NCI-H1105 (cell line): Measurements from ENCODE around the gene MPHOSPH10.
"Not testable (repeated sequence)": the region's sequence is repeated elsewhere in the genome, so short reads cannot be mapped to it uniquely, and the experiment has no call there.

Experiments
- DNase-seq: peaks from one replicate; lab custom pipeline; 2025; lab: John Stamatoyannopoulos, UW

The MPHOSPH10 gene, protein sequence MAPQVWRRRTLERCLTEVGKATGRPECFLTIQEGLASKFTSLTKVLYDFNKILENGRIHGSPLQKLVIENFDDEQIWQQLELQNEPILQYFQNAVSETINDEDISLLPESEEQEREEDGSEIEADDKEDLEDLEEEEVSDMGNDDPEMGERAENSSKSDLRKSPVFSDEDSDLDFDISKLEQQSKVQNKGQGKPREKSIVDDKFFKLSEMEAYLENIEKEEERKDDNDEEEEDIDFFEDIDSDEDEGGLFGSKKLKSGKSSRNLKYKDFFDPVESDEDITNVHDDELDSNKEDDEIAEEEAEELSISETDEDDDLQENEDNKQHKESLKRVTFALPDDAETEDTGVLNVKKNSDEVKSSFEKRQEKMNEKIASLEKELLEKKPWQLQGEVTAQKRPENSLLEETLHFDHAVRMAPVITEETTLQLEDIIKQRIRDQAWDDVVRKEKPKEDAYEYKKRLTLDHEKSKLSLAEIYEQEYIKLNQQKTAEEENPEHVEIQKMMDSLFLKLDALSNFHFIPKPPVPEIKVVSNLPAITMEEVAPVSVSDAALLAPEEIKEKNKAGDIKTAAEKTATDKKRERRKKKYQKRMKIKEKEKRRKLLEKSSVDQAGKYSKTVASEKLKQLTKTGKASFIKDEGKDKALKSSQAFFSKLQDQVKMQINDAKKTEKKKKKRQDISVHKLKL

DNA sequence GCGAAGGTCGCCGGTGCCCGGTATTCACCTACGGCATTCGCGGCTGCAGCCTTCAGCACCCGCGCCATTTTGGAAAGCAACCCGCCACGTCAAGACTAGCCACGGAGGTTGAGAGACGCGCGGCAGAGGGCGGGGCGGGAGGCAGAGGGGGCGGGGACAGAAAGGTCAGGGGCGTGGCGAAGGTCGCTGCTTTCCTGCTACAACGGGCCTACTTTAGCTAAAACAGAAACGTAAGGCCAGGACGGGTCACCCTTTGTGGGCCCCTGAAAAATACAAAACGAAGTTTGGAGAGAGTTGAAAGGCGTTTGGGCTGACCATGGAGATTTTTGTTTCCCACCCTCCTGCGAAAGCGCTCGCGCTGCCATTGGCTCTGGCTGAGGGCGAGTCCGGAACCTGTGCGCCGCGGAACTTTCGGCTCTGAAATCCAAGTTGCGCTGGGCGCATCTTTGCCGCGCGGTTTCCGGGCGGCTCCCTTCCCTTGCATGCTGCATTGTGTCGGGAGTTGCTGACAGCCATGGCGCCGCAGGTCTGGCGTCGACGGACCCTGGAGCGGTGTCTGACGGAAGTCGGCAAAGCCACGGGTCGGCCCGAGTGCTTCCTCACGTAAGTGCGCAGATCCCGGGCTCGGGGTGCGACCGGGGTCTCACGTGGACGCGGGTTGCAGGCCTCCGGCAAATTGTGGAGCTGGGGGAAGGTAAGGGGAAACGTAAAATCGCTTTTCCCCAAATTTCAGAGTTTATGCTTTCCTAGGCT is at the start of gene MPHOSPH10, which contains the start of gene MCEE:
Gene MPHOSPH10 (plus strand): TSS at position 483 of the 753 bp plus-strand sequence. CDS start 32 bp downstream, at position 515.
Gene MCEE (minus strand): TSS at position 78 of the 753 bp plus-strand sequence. CDS start 10 bp downstream, at position 68.
- DNase-seq: peak; percentile 88

DNA sequence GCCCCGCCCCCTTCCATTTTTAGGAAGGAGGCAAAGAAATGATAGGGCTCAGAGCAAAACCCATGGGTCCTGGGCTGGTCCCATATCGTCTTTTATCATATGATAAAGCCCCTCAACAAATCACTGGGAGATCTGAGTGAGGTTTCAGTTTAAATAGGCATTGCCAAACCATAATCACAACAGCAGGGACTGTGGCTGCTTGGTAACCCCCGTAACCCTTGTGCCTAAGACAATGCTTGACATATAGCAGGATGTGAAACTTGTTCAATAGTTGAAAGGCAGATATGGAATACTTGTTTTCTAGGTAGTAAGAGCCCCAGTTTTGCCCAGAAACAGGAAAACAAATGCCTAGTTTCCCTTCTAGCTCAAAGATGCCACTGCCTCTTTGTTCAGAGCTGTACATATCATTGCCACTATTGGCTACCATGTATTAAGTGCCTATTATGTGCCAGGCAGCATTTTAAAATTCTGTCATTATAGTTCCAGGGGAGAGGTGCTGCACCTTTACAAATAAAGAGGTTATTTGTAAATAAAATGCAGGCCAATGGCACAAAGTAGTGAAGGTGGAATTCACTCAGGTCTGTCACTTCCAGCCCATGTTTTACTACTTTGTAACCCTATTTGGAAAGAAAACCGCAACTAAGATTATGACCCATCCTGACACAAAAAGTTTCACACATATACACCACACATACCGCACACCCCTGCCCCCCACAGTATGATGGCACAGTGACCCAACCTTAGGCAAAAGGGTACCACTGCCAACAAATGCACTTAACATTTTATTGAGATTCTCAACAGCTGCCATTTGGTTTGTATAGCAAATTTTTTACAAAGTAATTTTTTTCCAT is 47.8 kb upstream of the MPHOSPH10 start:
- no peak for DNase-seq

DNA sequence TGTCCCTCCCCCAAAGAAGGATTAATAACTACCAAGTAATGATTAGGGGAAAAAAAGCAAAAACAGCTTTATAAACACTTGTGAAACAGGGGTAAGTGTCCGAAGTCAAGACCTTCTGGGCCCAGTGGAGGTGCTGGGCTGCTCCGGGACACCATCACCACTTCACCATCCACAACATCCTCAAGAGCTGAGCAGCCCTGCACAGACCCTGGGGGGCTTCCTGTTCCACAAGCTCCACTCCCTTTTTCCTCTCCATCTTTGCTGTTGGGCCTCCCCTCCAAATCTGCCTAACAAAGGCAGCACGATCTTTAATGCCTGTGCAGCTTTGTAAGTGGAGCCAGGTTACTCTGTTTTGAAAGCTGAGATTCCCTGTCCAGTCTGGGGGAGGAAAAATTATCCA is 47.1 kb upstream of the MPHOSPH10 start:
- not testable (repeated sequence) for DNase-seq

DNA sequence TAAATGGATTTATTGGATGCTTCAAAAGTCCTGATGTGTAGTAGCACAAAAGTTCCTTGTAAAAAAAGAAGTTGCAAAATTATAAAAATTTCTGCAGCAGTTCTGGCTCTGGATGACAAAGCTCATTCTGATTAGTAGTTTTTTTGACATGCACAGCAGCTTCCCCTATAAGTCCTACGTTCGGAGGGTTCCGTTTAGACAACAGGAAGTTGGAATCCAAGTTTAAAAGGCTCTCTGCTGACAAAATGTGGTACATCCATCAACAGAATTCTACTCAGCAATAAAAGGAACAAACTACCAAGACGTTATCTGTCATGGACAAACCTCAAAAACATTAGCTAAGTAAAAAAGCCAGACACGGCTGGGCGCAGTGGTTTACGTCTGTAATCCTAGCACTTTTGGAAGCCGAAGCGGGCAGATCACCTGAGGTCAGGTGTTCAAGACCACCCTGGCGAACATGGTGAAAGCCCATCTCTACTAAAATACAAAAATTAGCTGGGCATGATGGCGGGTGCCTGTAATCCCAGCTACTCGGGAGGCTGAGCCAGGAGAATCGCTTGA is 46.6 kb upstream of the MPHOSPH10 start:
- not testable (repeated sequence) for DNase-seq

DNA sequence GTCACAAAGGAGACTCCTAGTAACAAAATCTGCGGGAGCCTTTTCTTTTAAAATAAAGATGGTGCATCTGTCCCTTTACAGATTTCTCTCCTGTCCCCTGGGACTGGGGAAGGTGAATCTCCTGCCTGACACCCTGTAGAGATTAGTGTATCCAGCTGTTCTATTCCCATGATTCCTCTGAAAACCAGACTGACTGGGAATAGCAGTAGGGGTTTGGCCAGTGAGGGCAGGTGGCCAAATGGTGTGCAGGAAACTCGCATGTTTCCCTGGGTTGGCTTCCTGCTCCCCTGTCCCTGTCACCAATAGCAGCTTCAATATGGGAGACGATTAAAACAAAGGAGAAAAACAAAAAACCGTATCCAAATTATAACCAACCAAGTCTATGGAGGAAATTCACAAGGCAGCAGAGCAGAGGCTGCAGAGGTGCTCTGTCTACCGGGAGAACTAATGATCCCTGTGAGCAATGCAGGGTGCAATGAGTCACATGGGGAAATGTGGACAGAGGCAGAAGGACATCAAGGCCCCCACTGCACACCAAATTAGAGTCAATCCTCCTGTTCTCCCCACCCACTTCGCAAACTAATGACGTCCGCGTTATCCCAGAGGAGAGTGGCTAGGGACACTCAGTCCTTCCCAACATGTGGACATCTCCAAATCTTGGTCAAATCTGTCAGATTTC is 45.0 kb upstream of the MPHOSPH10 start:
- DNase-seq: not testable (repeated sequence)

DNA sequence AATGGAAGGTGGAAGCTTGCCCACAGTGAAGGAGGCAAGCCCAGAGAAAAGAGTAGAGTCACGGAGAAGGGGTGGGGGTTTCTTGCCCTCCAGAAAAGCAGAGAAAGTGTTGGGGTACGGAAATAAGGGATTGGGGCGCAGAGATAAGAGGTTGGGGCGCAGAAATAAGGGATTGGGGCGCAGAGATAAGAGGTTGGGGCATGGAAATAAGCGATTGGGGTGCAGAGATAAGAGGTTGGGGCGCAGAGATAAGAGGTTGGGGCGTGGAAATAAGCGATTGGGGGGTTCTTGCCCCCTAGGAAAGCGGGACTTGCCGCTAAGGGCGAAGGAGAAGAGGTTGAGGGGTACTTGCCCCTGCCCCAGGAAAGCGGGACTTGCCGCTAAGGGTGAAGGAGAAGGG is 41.0 kb upstream of the MPHOSPH10 start:
- not testable (repeated sequence) for DNase-seq

DNA sequence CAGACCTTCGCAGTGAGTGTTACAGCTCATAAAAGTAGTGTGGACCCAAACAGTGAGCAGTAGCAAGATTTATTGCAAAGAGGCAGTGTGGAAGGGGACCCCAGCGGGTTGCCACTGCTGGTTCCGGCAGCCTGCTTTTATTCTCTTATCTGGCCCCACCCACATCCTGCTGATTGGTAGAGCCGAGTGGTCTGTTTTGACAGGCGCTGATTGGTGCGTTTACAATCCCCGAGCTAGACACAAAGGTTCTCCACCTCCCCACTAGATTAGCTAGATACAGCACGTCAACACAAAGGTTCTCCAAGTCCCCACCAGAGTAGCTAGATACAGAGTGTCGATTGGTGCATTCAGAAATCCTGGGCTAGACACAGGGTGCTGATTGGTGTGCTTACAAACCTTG is 38.6 kb upstream of the MPHOSPH10 start:
- DNase-seq: not testable (repeated sequence)

DNA sequence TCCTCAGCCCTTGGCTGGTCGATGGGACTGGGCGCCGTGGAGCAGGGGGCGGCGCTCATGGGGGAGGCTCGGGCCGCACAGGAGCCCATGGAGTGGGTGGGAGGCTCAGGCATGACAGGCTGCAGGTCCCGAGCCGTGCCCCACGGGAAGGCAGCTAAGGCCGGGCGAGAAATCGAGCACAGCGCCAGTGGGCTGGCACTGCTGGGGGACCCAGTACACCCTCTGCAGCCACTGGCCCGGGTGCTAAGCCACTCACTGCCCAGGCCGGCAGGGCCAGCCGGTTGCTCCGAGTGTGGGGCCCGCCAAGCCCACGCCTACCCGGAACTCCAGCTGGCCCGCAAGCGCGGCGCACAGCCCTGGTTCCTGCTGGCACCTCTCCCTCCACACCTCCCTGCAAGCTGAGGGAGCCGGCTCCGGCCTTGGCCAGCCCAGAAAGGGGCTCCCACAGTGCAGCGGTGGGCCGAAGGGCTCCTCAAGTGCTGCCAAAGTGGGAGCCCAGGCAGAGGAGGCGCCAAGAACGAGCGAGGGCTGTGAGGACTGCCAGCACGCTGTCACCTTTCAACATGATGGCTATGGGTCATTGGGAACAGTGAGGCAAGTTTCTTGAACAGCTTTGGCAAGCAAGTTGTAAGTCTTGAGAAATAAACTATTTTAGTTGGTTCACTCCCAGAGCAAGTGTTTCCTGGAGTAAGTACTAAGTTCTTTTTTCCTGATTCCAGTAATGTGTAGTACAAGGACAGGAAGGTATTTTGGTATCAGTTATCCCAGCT is 37.8 kb upstream of the MPHOSPH10 start:
- not testable (repeated sequence) for DNase-seq

DNA sequence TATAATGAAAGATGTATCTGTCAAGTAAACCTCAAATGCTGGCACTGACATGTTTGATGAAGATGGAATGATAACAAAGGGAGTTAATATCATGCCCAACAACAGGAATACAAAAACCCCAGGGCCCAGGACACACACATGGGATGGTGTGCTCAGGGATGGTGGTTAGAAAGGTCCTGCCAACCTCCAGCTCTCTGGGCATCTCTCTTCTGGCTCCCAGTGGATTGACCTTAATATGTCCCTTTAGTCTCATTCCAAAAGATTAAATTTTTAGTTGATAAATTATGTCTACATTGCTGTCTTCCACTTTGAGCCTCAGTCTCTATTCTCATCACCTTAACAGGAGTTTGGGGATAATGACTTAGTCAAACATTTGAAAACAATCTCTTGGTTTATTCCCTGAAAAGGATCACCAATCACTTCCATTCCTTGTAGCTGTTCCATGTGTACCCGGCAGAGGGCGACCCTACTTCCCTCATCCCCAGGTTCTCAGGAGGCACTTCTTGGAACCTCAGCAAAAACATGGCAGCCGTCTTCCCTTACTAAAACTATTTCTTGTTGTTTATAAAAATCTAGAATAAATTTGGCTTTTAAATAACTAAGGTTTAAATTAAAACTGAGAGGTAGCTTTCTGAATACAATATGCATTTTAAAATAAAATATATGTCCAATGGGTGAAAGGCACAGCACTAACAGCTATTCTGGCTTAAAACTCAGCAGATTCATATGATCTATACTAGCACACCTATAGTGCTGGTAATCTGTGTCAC is 30.1 kb upstream of the MPHOSPH10 start:
- DNase-seq: peak; percentile 5

DNA sequence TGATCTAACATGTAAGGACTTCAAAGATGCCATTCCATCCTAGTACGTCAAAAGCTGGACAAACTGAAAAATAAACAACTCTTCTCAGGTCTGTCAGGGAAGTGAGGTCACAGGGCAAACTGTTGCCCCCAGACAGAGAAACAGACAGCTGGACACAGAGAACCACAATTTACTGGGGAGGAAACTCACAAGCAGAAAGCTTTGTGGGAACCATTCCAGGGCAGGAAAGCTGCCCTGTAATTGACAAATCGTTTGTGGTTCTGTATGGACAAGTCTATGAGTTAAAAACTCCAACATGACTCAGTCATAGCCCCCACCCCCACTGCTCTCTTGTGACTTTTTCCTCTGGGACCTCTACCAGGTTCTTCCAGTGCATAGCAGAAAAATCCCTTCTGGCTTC is 28.8 kb upstream of the MPHOSPH10 start:
- no peak for DNase-seq

DNA sequence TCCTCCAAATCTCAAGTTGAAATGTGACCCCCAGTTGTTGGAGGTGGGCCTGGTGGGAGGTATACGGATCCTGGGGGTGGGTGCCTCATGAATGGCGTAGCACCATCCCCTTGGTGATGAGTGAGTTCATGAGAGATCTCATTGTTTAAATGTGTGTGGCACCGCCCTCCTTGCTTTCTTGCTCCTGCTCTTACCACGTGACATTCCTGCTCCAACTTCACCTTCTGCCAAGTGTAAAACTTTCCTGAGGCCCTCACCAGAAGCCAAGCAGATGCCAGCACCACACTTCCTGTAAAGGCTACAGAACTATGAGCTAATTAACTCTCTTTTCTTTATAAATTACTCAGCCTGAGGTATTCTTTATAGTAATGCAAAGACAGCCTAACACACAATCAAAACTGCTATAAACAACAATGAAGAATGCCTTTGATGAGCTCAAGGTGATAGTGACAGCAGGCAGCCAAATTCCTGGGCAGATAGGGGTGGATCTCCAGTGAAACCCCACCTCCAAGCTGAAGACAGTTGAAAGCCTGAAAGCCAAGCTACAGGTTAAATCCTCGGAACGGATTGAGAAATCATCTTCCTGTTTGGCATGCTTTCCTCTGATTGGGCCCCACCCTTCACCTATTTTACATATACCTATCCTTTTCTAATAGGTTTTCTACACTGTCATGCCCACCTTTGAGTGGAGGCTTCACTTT is 27.3 kb upstream of the MPHOSPH10 start:
- DNase-seq: no peak

DNA sequence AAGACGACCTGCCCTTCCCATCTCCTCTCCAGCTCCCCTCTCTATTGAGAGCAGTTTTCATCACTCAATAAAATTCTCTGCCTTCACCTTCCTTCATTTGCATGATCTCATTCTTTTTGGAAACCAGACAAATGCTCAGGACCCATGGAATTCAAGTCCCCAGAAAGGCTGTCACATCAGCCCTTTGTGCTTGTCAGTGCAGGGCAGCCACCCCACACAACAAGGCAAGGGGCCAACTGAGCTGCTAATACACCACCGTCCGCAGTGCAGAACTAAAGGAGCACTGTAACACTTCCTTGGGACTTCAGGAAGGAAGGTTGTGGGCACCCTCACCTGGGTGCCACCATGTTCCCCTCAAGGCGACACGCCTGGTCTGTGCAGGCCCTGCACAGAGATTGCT is 26.6 kb upstream of the MPHOSPH10 start:
- DNase-seq: no peak

DNA sequence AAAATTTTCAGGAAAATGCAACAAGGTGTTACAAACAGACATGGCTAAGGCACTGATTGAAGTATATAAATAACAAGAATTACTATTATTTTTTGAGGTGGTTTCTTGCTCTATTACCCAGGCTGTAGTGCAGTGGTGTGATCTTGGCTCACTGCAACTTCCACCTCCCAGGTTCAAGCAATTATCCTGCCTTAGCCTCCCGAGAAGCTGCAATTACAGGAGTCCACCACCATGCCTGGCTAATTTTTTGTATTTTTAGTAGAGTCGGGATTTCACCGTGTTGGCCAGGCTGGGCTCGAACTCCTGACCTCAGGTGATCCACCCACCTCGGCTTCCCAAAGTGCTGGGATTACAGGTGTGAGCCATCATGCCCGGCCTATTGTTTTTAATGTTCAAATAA is 24.0 kb upstream of the MPHOSPH10 start:
- not testable (repeated sequence) for DNase-seq

DNA sequence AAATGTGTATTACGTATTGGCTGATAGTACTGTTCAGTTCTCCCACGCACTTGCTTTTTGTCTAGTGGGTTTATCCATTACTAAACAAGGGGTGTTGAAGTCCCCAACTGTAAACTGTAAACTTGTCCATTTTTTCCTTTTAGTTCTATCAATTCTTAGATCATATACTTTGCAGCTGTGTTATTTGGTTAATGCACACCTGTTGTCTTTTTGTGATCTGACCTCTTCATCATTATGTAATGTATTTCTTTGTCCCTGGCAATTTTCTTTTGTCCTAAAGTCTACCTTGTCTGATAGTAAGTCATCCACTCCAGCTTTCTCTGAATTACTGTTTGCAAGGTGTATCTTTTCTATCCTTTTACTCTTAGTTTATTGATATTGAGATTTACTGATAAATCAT is 22.3 kb upstream of the MPHOSPH10 start:
- no peak for DNase-seq

DNA sequence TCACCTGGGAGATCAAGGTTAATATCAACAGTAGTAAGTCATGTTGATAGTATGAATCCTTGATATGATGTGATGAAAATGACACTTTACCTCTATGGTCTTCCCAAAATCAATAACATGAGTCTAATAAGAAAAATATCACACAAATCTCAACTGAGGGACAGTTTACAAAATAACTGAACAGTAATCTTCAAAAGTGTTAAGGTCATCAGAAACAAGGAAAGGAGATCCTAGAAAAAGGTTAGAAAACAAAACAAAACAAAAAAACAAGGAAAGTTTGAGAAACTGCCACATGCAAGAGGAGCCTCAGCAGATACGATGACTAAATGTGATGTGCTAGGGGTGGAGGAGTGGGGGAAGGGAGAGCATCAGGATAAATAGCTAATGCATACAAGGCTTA is 16.6 kb upstream of the MPHOSPH10 start:
- DNase-seq: no peak

DNA sequence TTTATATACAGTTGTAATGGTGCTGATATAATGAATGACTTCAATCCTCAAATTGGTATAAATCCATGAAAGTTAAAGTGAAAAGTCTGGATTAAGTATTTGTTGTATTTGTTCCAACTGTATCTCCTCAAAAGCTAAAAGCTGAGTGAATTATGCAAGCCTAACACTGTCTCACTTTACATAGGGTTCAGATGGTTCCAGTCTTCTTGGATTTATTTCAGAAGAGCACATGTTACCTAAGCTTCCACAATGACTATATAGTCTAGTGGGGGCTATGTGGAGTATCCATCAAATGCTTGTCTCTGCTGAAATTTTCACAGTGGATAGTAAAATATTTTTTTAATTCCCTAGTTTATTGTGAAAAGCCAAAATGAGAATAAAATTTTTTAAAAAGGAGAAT is 13.4 kb upstream of the MPHOSPH10 start:
- no peak for DNase-seq

DNA sequence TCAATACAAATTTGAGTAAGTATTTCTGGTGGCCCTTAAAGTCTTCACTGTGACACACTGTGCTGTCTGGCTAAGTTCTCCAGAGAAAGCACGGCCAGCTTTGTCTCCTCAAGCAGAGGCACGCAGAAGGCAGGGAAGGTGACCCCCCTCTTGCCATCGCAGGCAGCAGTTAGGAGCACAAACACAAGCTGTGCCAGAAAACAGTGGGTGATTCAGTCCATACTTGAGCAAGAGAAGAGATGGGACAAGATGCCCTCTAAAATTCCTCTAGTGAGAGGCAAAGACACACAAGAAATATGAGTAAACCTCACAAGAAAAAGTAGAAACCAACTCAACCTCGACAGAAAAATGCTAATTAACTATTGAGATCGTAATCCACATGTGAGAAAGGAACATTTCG is 10.2 kb upstream of the MPHOSPH10 start:
- DNase-seq: no peak

DNA sequence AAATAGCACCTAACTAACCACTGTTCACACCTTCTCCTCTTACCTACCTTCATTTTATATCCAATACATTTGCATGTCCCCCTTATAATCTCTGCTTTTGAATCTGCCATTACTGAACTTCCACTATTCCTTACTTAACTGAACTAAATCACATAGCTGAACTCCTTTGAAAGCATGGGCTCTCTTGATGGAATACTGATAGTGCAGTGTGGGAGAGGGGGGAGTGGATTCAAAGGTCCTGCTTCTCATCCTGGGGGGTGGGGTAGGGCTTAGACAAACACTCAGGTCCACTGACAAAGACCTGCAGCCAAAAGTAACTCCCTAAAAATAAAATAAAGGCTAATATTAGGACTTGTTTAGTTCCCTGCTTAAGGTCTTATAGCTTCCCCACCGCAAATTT is 9.0 kb upstream of the MPHOSPH10 start:
- no peak for DNase-seq
